DND-41 (cell line): ENCODE measurements around the gene TSHR.

Experiments used
- ATAC-seq: fragments of 200-7000 bp; cut with Tn5 transposase; 3 replicates; pipeline ENCODE4 v1.9.1; 2021; ENCODE audit warnings: low read depth; ENCODE audit not compliant: insufficient read depth
- DNase-seq: peaks from one replicate; pipeline ENCODE4 v3.0.0-alpha.2; 2020
- H2AFZ ChIP-seq: 2 replicates; pipeline ENCODE4 v1.6.0; 2012; ENCODE audit warnings: low read depth, low read length
- H3K27ac ChIP-seq: 2 replicates; pipeline ENCODE4 v1.5.1; 2012; ENCODE audit warnings: low read length, inconsistent platforms
- H3K27me3 ChIP-seq: fragments of 200-600 bp; sonication (generic); 2 replicates; pipeline ENCODE4 v1.6.0; 2012; ENCODE audit warnings: low read length, mild to moderate bottlenecking, inconsistent platforms; ENCODE audit not compliant: insufficient read depth, poor library complexity
- H3K36me3 ChIP-seq: 2 replicates; pipeline ENCODE4 v1.5.1; 2012; ENCODE audit warnings: low read length, inconsistent platforms; ENCODE audit not compliant: insufficient read depth
- H3K4me1 ChIP-seq: 2 replicates; pipeline ENCODE4 v1.5.1; 2012; ENCODE audit warnings: mild to moderate bottlenecking, low read length; ENCODE audit not compliant: insufficient read depth
- H3K4me2 ChIP-seq: 2 replicates; pipeline ENCODE4 v1.6.0; 2012; ENCODE audit warnings: mild to moderate bottlenecking, moderate library complexity, low read length, inconsistent platforms; ENCODE audit not compliant: insufficient read depth
- H3K4me3 ChIP-seq, 2 experiments: fragments of 200-600 bp in 1 of 2; shearing (Covaris generic) in 1 of 2; 2 replicates each; pipeline ENCODE4 v1.5.1; 2012 to 2016; ENCODE audit warnings: inconsistent platforms in 2 of 2, low read length in 2 of 2, mild to moderate bottlenecking in 2 of 2, low read depth in 1 of 2, moderate library complexity in 1 of 2
- H3K79me2 ChIP-seq: 2 replicates; pipeline ENCODE4 v1.6.0; 2012; ENCODE audit warnings: low read length, inconsistent platforms; ENCODE audit not compliant: insufficient read depth
- H3K9ac ChIP-seq: 2 replicates; pipeline ENCODE4 v1.6.0; 2012; ENCODE audit warnings: low read depth, mild to moderate bottlenecking, inconsistent platforms, low read length, moderate library complexity
- H3K9me3 ChIP-seq: 2 replicates; pipeline ENCODE4 v1.5.1; 2012; ENCODE audit warnings: low read length, moderate library complexity, mild to moderate bottlenecking, inconsistent platforms; ENCODE audit not compliant: insufficient read depth, severe bottlenecking
- H4K20me1 ChIP-seq: 2 replicates; pipeline ENCODE4 v1.6.0; 2012; ENCODE audit warnings: low read length; ENCODE audit not compliant: insufficient read depth
- EZH2 ChIP-seq: IDR thresholded peaks from 3 replicates; pipeline ENCODE4 v1.6.1; 2012; ENCODE audit warnings: borderline replicate concordance, low read depth, mild to moderate bottlenecking, moderate library complexity, low read length, inconsistent platforms; ENCODE audit not compliant: severe bottlenecking
- TF ChIP-seq, protein P1 (sequence below): IDR thresholded peaks from 2 replicates; pipeline ENCODE4 v1.5.1; 2012; ENCODE audit warnings: borderline replicate concordance, low read length, moderate library complexity, mild to moderate bottlenecking; ENCODE audit not compliant: poor library complexity, severe bottlenecking; ENCODE audit errors: extremely low read depth

Gene TSHR

DNA sequence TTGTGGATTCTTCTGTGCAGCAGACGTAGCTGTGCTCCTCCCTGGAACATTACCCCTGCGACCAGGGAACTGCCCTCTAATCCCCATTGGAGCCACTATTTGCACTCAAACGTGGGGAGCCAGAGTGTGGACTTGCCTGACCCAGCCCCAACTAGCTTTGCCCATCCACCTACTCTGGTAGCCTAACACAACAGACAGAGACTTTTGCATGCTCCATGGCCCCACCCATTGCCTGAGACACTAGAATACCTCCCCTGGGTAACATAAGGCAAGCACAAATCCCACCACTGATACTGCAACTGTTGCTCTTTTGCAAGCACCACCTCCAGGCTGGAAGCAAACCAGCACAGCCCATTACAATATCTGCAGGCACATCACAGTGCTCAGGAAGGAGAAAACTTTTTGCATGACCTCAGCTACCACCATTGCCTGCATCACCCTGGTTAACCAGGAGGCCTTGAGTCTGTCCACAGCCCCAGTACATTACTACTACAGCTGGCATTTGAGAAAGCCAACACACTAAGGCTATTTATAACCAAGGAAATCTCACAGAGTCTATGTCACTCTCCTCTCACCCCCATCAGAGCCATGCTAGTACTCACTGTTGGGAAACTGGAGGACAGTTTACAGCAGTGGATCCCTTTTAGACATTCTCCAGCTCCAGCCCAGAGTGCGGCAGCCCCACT, 28.9 kb upstream of the TSHR start:
- DNase-seq (no peak), ATAC-seq (no peak)
- Histone ChIP-seq H3K4me1 (peaks cover 48% of the 10 kb centered on the region), H3K4me2 (no peak overlapping the region), H3K27ac (peak overlapping the region; percentile 48), H4K20me1 (peaks cover 18% of the 10 kb centered on the region), H3K4me3 (no peak overlapping the region), H3K9ac (no peak overlapping the region), H2AFZ (no peak overlapping the region), H3K9me3 (no peaks in the 10 kb centered on the region), H3K27me3 (no peaks in the 10 kb centered on the region), H3K79me2 (peaks cover 92% of the 10 kb centered on the region), H3K36me3 (peaks cover 50% of the 10 kb centered on the region)
- TF ChIP-seq, protein P1, sequence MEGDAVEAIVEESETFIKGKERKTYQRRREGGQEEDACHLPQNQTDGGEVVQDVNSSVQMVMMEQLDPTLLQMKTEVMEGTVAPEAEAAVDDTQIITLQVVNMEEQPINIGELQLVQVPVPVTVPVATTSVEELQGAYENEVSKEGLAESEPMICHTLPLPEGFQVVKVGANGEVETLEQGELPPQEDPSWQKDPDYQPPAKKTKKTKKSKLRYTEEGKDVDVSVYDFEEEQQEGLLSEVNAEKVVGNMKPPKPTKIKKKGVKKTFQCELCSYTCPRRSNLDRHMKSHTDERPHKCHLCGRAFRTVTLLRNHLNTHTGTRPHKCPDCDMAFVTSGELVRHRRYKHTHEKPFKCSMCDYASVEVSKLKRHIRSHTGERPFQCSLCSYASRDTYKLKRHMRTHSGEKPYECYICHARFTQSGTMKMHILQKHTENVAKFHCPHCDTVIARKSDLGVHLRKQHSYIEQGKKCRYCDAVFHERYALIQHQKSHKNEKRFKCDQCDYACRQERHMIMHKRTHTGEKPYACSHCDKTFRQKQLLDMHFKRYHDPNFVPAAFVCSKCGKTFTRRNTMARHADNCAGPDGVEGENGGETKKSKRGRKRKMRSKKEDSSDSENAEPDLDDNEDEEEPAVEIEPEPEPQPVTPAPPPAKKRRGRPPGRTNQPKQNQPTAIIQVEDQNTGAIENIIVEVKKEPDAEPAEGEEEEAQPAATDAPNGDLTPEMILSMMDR = no peak
- TF ChIP-seq EZH2 = no peak

- peaks cover 87% of the 10 kb centered on the region for H3K79me2 ChIP-seq
- TF ChIP-seq EZH2 = no peak
- TF ChIP-seq, protein P1 = peak; percentile 37
- peak overlapping the region; percentile 48 for H3K27ac ChIP-seq
- peaks cover 51% of the 10 kb centered on the region for H3K36me3 ChIP-seq
- no peak overlapping the region for H2AFZ ChIP-seq
- no peak overlapping the region for H3K4me2 ChIP-seq
- ATAC-seq (no peak), DNase-seq (no peak)
- H3K4me3 ChIP-seq = no peak overlapping the region
- H3K27me3 ChIP-seq = no peaks in the 10 kb centered on the region
- H4K20me1 ChIP-seq = peaks cover 18% of the 10 kb centered on the region
- H3K9ac ChIP-seq = no peak overlapping the region
- H3K9me3 ChIP-seq = no peaks in the 10 kb centered on the region
- peaks cover 56% of the 10 kb centered on the region for H3K4me1 ChIP-seq
Observed at GRCh38 chr14:80927083-80927989, 28.1 kb upstream of the TSHR start.

GRCh38 chr14:80930095-80930494, 25.3 kb upstream of the TSHR start:
- H4K20me1 ChIP-seq = peaks cover 18% of the 10 kb centered on the region
- no peaks in the 10 kb centered on the region for H3K9me3 ChIP-seq
- H3K36me3 ChIP-seq = peaks cover 57% of the 10 kb centered on the region
- H3K27me3 ChIP-seq = no peaks in the 10 kb centered on the region
- no peak for DNase-seq
- no peak overlapping the region for H2AFZ ChIP-seq
- no peak for ATAC-seq
- peaks cover 81% of the 10 kb centered on the region for H3K4me1 ChIP-seq
- peak overlapping the region in 1 of 2 experiments; percentile 48; a peak in 2 of 4 replicates for H3K4me3 ChIP-seq
- peaks cover 87% of the 10 kb centered on the region for H3K79me2 ChIP-seq
- TF ChIP-seq, protein P1 = no peak
- TF ChIP-seq EZH2 = no peak
- H3K27ac ChIP-seq = peak overlapping the region; percentile 92
- peak overlapping the region; percentile 69 for H3K4me2 ChIP-seq
- H3K9ac ChIP-seq = peak overlapping the region; percentile 51
